SH-SY5Y (cell line): ENCODE results near the gene LENEP.

Experiments
- GATA2 ChIP-seq: IDR thresholded peaks from 2 replicates; pipeline ENCODE4 v1.6.1; 2011; ENCODE audit warnings: mild to moderate bottlenecking, low read depth, low read length
- GATA3 ChIP-seq: IDR thresholded peaks from 2 replicates; pipeline ENCODE4 v1.6.1; 2011; ENCODE audit warnings: low read depth, mild to moderate bottlenecking, low read length, moderate library complexity

Gene LENEP

GRCh38 chr1:155030243-155030795, 36.9 kb downstream of the LENEP start:
- no peak for TF ChIP-seq GATA2
- no peak for TF ChIP-seq GATA3

- no peak for TF ChIP-seq GATA2
- TF ChIP-seq GATA3: no peak
These were observed 37.5 kb downstream of the LENEP start for GRCh38 chr1:155030899-155031298.

DNA sequence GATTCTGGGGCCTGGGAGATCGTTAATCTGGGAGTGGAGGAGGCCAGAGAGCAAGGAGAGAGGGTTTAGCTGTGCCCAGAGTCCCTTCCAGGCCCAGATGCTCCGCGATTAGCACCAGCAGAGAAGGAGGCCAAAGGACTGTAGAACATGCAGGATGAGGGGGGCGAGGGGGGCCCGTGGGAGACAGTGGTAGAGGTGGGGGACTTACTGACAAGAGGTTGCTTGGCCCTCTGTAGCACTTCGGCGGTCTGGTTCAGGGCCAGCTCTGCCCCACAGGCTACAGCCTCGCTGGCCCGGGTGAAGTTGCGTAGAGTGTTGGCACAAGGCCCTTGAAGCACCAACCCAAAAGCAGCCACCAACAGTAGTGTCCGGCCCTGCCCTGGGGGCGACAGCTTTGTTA, 39.5 kb downstream of the LENEP start:
- TF ChIP-seq GATA3 (no peak), GATA2 (no peak)

DNA sequence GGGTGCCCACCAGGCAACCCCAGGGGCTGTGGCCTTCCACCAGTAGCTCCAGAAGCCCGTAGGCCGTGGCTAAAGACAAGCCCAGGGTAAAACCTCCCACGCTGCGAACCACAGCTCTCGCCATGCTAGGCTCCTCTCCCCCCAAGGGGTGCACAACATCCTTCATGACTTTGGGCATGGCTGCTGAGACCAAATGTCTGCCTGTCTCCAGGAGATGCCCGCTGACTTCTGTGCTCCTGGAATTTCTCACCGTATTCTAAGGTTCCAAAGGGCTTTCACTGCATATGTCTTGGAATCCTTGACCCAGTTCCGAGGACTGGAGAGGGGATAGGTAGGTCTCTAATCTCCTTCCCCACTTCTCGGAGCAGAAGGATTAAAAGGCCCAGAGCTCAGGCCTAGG, 40.1 kb downstream of the LENEP start, which contains the start of the genes DCST1 and DCST2:
Gene DCST1 (plus strand): TSS at position 301 of the 400 bp plus-strand sequence. CDS start 213 bp downstream, outside the sequence.
Gene DCST2 (minus strand): TSS at position 258 of the 400 bp plus-strand sequence. CDS start 80 bp downstream, at position 178.
- no peak for TF ChIP-seq GATA3
- TF ChIP-seq GATA2: no peak

DNA sequence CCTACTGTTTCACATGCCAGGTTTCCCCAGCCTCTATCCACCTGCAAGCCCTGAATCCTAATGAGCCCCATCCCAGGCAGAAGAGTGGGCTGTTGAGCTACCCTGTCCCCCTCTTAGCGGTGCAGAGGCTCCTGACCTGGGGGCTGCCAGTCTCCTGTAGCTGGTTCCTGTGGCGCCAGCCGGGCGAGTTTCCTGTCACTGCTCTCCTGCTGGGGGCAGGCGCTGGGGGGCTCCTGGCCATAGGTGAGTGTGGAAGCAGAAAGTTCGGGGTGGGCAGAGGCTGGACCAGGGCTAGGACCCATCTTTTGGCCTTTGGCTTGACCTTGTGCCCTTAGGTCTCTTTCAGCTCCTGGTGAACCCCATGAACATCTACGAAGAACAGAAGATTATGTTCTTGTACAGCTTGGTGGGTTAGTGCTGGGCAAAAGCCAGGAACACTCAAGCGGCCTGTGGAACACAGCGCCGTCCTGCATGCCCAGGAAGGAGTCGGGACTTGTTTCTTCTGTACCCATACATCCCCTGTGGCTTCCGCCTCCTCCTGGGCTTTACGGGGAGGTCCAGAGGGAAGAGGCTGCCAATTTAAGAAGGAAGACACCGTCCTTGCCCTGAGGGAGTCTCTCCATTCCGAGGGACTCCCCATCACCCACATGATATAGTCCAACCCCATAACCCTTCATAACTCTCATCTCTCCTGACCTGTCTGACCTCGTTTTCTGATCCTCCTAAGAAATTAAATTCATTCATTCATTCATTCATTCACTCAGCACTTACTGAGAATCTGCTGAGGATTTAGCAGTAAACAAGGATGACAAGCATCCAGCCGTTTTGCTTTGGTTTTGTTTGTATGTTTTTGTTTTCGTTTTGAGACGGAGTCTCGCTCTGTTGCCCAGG, 41.2 kb downstream of the LENEP start:
- TF ChIP-seq GATA3 (no peak), GATA2 (no peak)

DNA sequence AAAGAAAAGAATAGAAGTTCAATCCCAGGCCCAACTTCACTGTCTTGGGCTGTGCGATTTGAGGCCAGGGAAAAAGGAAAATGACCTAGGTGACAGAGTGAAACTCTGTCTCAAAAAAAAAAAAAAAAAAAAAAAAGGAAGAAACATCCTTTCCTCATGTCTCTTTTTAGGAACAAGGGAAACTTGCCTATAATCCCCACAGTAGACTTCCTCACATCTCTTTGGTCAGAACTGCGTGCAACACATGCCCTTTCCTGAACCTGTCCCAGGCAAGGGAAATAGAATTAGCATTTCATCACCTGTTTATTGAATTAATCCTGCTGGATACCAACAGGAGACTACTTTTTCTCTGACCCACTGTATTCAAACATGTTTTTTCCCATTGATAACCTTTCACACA, 42.5 kb downstream of the LENEP start:
- TF ChIP-seq GATA3 (no peak), GATA2 (no peak)

DNA sequence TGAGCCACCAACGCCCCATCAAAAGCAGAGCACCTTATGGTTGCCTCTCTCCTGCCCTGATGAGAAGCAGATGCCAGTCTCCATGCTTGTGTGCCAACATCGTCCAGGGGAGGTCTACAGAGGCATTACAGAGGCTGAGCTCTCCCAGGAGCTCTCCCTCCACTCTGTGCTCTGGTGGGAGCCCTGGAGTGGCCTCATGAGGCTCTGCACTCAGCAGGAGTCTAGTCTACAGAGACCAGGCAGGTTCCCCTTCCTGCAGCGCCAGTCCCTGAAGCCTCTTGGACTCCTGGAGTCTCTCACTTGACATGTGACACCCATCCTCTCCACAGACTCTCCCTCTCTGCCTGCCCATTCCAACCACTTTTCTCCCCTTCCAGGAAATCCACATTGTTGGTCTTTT, 43.7 kb downstream of the LENEP start:
- TF ChIP-seq GATA3: no peak
- TF ChIP-seq GATA2: no peak

GRCh38 chr1:155037851-155038441, 44.6 kb downstream of the LENEP start:
- no peak for TF ChIP-seq GATA2
- TF ChIP-seq GATA3: no peak

GRCh38 chr1:155038602-155039307, 45.4 kb downstream of the LENEP start:
- TF ChIP-seq GATA3 (no peak), GATA2 (no peak)

GRCh38 chr1:155039308-155039669, 45.9 kb downstream of the LENEP start:
- TF ChIP-seq GATA2 (no peak), GATA3 (no peak)

DNA sequence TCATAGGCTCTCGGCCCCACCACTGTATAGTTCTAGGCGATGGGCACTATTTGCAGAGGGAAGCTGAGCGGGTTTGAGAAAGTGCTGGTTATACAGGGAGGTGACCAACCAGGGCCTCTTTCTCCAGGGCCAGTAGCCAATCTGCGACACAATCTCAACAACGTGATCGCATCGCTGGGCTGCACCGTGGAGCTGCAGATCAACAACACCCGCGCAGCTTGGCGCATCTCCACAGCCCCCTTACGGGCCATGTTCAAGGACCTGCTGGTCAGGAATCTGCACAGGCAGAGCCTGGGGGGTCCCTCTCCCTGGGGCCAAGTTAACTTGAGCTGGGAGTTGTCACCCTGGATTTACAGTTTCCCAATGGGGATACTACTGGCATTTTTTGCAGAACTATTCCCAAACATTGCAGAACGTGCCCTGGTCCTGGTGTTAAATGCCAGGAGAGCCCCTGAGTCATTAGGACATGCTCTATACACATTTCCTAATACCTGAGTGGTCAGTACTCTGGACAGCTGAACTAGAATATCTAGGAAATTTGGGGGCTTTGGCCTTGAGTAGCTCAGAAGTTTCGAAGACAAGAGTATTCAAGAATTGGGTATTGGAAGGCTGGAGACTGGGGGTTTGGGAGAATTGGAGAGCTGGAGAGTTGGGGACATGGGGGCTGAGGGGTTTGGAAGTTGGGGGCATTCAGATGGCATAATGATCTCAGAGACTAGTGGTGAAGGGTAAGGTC, 47.1 kb downstream of the LENEP start:
- TF ChIP-seq GATA2 (no peak), GATA3 (no peak)

- TF ChIP-seq GATA3 (no peak), GATA2 (no peak)
These were observed 49.4 kb downstream of the LENEP start for GRCh38 chr1:155042789-155043188.

- TF ChIP-seq GATA2 (no peak), GATA3 (no peak)
These were observed 49.9 kb downstream of the LENEP start for GRCh38 chr1:155043301-155043702.
